Endothelial cell of hepatic sinusoid (primary cell): ENCODE data around the gene MPZL1.
"Not testable (repeated sequence)": the region's sequence is repeated elsewhere in the genome, so short reads cannot be mapped to it uniquely, and the experiment has no call there.

Source experiments
- in situ Hi-C: cut with HindIII; loops from 2 replicates; pipeline ENCODE4 v1.10.0; 2017; ENCODE audit warnings: low sequenced_read_pairs

MPZL1 gene

DNA sequence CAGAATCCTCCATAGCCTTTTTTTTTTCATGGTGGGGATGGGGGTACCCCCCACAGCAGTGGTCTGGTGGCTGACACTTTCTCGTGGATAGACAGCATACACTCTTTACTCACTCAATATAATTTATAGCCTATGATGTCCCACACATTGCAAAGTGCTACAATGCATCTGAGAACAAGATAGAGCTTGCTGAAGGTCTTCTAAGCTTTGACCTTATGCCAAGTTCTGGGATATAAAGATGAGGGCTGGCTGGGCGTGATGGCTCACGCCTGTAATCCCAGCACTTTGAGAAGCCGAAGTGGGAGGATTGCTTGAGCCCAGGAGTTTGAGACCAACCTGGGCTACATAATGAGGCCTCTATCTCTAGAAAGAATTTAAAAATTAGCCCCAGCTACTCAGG lies 78.0 kb downstream of the MPZL1 start:
- in situ Hi-C loops, result loop anchor here (5.0 kb wide), 1 partner anchor 77 kb away; the partner anchor contains the start of gene MPZL1

DNA sequence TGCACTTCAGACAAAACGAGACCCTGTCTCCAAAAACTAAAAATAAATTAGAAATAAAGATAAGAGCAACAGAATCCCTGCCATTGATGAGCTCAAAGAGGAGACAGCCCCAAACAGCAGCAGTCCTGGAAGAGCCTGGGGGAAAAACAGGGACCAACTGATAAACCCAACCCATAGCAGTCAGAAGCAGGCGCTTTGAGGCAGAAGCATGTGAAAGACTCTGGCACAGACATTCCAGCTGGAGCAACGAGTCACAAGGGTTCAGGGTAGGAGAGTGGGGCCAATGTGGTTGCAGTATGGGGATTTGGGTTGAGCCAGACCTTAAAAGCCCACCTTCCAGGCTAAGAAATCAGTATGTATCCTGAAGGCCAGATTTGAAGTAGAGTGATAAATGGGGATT lies 78.5 kb downstream of the MPZL1 start:
- in situ Hi-C loops, result loop anchor here (5.0 kb wide), 1 partner anchor 78 kb away; the partner anchor contains the start of gene MPZL1

DNA sequence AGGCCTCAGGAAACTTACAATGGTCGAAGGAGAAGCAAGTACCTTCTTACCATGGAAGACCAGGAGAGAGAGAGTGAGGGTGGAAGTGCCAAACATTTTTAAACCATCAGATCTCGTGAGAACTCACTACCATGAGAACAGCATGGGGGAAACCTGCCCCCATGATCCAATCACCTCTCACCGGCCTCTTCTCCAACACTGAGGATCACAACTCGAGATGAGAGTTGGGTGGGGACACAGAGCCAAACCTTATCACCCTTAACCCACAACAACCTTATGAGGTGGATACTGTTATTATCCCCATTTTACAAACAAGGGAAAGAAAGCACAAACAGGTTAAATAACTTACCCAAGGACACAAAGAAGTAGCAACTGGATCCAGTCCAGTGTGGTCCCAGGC lies 80.5 kb downstream of the MPZL1 start:
- in situ Hi-C loops, result loop anchor here (5.0 kb wide), 1 partner anchor 80 kb away; the partner anchor contains the start of gene MPZL1

- in situ Hi-C loops, result loop anchor here (5.0 kb wide), 1 partner anchor 81 kb away; the partner anchor contains the start of gene MPZL1
Measured at GRCh38 chr1:167803358-167804207, 81.8 kb downstream of the MPZL1 start.

DNA sequence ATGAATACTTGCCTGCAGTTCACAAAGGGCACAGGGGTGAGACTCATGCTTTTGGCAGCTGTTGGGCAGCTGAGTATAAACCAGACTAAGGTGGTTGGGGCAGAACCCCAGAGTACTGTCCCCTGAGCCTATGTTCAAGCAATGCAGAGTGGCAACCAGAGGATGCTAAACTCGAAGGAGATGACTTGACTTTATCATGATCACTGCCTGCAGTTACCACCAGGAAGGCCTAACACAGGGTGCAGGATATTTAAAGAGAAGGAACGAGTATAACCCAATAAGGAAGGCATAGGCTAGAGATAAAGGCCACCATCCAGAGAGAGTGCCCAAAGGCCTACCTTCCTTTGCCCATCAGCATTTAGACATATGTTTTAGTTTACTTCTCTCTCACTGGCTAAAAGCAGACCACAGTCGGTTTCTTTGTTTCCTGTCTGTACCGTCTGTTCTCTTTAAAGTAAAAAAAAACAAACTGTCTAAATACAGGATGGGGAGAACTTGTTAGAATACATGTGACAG lies 83.3 kb downstream of the MPZL1 start:
- in situ Hi-C loops, result no loop called here

DNA sequence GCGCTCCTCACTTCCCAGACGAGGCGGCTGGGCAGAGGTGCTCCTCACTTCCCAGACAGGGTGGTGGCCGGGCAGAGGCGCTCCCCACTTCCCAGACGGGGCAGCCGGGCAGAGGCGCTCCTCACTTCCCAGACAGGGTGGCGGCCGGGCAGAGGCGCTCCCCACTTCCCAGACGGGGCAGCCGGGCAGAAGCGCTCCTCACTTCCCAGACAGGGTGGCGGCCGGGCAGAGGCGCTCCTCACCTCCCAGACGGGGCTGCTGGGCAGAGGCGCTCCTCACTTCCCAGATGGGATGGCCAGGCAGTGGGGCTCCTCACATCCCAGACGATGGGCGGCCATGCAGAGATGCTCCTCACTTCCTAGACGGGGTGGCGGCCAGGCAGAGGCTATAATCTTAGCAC lies 84.5 kb downstream of the MPZL1 start:
- in situ Hi-C loops, result not testable (repeated sequence)

- in situ Hi-C loops, result not testable (repeated sequence)
Measured at GRCh38 chr1:167806676-167807075, 84.9 kb downstream of the MPZL1 start.

DNA sequence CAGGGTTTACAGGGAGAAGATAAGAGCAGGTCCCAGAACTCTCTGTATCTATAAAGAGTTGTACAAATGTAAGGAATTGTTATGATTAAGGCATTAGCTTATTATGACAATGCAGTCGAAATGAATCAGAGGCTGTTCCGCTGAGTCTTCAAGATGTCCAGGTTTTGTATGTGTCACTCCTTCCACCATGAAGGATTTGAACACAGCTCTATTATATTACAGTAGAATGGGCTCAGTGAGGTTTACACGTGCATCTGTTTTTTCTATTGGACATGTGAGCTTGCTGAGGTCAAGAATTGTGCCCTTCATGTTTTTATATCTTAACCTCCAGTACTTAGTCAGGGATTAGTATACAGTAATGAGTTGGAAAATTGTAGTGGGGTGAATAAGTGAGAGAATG lies 86.3 kb downstream of the MPZL1 start:
- in situ Hi-C loops, result no loop called here

GRCh38 chr1:167808690-167809089 lies 86.9 kb downstream of the MPZL1 start:
- in situ Hi-C loops, result no loop called here

DNA sequence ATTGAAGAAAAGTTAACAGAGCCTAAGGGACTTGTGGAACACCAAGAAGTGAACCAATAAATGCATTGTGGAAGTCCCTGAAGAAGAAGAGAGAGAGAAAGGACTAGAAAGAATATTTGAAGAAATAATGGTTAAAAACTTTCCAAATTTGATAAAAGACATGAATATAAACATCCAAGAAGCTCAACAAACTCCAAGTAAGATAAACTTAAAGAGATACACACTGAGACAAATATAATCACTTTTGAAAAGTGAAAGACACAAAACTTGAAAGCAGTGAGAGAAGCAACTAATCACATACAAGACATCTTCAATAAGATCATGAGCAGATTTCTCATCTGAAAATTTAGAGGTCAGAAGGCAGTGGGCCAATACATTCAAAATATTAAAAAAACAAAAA lies 91.2 kb downstream of the MPZL1 start:
- in situ Hi-C loops, result no loop called here

GRCh38 chr1:167815650-167816049 lies 93.9 kb downstream of the MPZL1 start:
- in situ Hi-C loops, result no loop called here

DNA sequence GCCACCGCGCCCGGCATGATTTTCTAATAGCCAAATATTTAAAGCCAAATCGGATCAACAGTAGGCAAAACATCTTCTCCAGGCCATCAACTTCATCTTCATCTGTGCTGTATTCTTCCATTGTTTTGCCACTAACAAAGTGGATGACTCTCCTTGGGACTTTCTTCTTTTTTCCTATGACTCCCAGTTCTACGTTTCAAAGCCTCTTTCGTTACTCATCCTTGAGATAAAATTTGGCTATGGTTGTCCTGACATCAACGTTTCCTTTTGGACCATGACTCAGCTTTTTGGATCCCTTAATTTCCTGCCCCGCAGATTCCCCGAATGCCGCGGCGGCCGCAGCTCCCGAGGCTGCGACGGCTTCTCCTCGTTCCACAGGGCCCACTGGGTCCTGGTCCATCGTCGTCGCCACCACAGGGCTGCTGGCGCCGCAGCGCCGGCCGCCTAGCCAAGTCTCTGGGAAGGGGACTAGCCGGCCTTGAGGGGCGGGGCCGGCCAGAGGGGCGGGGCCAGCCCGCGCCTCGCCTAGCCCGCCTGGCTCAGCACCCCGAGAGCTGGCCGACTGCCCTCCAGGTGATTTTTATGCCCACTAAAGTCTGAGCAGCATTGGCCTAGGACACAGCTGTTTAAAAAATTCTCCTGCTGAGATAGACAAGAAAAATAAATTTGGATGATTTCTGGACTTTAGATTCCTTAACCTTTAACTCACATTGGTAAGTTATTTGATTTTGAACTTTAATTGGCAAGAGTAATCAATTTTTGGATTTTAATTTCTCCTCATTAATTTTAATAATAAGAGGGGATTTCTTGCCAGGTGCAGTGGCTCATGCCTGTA lies 98.3 kb downstream of the MPZL1 start:
- in situ Hi-C loops, result no loop called here

GRCh38 chr1:167820684-167821355 lies 99.0 kb downstream of the MPZL1 start:
- in situ Hi-C loops, result no loop called here

DNA sequence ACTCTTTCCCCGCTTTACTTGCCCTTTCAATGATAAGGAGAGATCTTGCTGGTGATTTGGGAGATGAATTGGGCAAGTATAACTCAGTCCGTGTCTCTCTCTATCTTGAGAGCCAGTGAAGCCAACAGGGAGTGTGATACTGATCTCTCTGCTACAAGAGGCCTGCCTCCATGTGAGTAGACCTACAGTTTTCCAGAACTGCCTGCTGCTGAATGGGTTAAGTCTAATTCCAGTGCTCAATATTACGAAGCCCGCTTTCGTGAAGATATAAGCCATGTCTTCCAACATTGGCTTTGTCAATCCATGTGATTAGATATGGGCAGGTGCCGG lies 99.5 kb downstream of the MPZL1 start:
- in situ Hi-C loops, result no loop called here

DNA sequence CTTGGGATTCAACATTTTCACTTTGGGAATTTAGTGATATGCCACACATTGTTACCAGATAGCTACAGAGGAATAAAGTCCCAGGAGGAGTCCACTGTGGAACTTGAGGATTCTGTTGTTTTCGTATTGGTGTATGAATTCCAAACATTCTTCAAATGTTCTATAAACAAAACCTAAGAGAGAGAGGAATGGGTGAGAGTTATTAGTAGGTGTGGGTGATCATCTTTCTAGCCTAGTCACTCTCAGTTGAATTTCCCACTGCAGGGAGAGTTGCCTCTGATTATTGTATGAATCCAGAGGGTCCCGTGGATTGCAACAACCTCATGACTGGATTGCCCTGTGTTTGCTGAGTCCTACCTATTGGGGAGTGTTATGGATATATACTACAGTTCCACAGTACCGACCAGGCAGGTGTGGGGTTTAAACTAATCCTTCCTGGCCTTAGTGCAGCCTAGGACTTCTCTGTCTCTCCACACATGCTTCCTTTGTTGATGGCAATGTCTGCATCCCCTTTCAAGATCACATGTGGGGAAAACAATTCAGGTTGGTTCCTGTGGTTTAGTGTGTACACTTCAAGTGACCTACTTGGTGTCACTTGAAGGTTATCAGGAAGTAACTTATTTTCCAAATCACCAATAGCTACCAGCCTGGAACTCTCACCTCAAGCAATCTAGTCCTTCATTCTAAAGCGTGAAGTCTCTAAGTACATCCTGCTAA lies 100.3 kb downstream of the MPZL1 start:
- in situ Hi-C loops, result no loop called here

DNA sequence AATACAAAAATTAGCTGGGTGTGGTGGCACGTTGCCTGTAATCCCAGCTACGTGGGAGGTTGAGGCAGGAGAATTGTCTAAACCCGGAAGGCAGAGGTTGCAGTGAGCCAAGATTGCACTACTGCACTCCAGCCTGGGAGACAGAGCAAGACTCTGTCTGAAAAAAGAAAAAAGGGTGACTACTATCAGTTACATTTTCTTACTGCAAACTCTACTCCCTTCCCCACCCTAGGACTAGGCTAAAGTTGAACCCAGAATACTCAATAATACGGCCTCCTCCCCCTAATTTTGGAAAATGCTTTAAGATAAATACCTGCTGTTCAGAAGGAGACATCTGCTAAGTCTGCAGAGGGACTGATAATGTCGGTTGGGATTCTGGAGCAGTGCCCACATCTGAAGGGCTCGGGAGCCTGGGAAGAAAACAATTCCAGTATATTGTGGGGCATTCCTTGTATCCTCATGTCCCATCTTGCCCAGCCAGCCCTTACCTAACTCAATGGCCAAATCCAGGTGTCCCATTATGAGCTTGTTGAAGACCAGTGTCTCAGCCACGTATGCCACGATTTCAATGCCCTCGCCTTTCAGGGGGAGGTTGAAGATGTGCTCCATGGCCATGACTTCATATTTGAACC lies 102.5 kb downstream of the MPZL1 start:
- in situ Hi-C loops, result no loop called here

DNA sequence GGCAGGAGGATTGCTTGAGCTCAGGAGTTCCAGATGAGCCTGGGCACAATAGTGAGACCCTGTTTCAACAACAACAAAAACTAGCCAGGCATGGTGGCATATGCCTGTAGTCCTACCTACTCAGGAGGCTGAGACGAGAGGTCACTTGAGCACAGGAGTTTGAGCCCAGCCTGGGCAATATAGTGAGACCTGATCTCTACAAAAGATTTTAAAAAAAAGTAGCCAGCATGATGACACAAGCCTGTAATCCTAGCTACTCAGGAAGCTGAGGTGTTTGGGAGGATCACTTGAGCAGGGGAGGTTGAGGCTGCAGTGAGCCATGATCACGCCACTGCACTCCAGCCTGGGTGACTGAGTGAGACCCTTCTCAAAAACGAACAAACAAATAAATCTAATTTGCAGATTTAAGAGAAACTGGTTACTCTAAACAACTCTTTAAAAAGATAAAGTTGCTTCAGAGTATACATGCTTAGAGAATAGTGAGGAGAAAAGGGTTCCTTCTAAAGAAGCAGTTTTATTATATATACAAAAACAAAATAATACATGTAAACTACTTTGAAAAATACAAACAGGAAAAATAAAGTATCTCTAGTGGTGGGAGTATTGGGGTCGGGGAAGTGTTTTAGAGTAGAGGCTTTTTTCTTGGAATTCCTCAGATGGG lies 103.8 kb downstream of the MPZL1 start:
- in situ Hi-C loops, result no loop called here

DNA sequence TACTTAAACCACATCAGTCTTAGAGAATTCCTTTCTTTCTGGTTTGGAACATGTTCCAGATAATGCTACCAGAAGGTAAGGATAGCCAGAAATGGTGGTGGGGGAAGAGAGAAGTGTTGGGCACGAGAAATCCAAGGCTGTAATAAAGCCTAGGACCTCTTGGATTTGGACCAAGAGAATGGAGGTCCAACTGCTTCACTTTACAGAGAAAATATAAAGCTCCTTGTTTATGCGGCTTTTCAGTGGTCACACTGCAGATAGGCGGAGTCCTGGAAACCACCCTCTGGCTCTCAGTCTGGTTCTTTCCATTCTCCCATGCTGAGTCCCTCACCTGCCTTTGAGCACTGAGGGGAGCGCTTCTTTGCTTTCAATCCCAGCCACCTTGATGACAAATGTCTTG lies 104.3 kb downstream of the MPZL1 start:
- in situ Hi-C loops, result no loop called here

- in situ Hi-C loops, result no loop called here
Measured at GRCh38 chr1:167829868-167830267, 108.1 kb downstream of the MPZL1 start.
